GM19463 (cell line): ENCODE results near the gene CCR4.
"Not testable (repeated sequence)": the region's sequence is repeated elsewhere in the genome, so short reads cannot be mapped to it uniquely, and the experiment has no call there.

Source experiments
- ATAC-seq: cut with Tn5 transposase; IDR thresholded peaks from one replicate; pipeline ENCODE4 v1.9.1; 2021; ENCODE audit warnings: mild to moderate bottlenecking, moderate library complexity; ENCODE audit not compliant: unreplicated experiment

The CCR4 gene

GRCh38 chr3:32977861-32978260, 26.4 kb downstream of the CCR4 start:
- ATAC-seq: no peak

- no peak for ATAC-seq
Measured at GRCh38 chr3:32978331-32978730, 26.9 kb downstream of the CCR4 start.

- ATAC-seq: no peak
Measured at GRCh38 chr3:32983124-32983523, 31.7 kb downstream of the CCR4 start.

- ATAC-seq: not testable (repeated sequence)
Measured at GRCh38 chr3:32984918-32985317, 33.5 kb downstream of the CCR4 start.

- no peak for ATAC-seq
Measured at GRCh38 chr3:32989171-32989570, 37.7 kb downstream of the CCR4 start.

- no peak for ATAC-seq
Measured at GRCh38 chr3:32990116-32990515, 38.7 kb downstream of the CCR4 start.

- no peak for ATAC-seq
Measured at GRCh38 chr3:32991781-32992180, 40.3 kb downstream of the CCR4 start.

- no peak for ATAC-seq
Measured at GRCh38 chr3:32992310-32992686, 40.9 kb downstream of the CCR4 start.

- ATAC-seq: no peak
Measured at GRCh38 chr3:32994045-32994444, 42.6 kb downstream of the CCR4 start.

GRCh38 chr3:32995098-32995497, 43.7 kb downstream of the CCR4 start:
- no peak for ATAC-seq

- ATAC-seq: no peak
Measured at GRCh38 chr3:32996048-32996754, 44.8 kb downstream of the CCR4 start.

GRCh38 chr3:32996755-32997091, 45.3 kb downstream of the CCR4 start:
- no peak for ATAC-seq

GRCh38 chr3:32998631-32999451, 47.4 kb downstream of the CCR4 start:
- ATAC-seq: no peak

GRCh38 chr3:33000691-33001385, 49.4 kb downstream of the CCR4 start:
- ATAC-seq: no peak

- peak; percentile 76 for ATAC-seq
Measured at GRCh38 chr3:33001889-33002288, 50.4 kb downstream of the CCR4 start.

- no peak for ATAC-seq
Measured at GRCh38 chr3:33003308-33003707, 51.9 kb downstream of the CCR4 start.

- ATAC-seq: no peak
Measured at GRCh38 chr3:33004205-33004604, 52.8 kb downstream of the CCR4 start.

- no peak for ATAC-seq
Measured at GRCh38 chr3:33004961-33005360, 53.5 kb downstream of the CCR4 start.
